Right atrium auricular region (tissue), 2 donors: Measurements from ENCODE around the gene MEF2A. TPM values are rescaled to one million over a fixed set of nuclear protein-coding genes. Genes with fewer than 3 reads are reported as not detected.

ENCODE experiments used
- DNase-seq: peaks from one replicate; pipeline ENCODE4 v3.0.0-alpha.2; 2019; ENCODE audit warnings: low spot score
- H3K27ac ChIP-seq, 2 donors: fragments of 200-600 bp; sonication (generic); 1 replicate in 1 of 2; 2 replicates in 1 of 2; pipeline ENCODE4 v1.5.1; 2016 to 2019
- H3K27me3 ChIP-seq, 2 donors: fragments of 200-600 bp; sonication (generic); one replicate each; pipeline versions ENCODE4 v1.5.1 to v1.6.0; 2017 to 2019
- H3K36me3 ChIP-seq: fragments of 200-600 bp; sonication (generic); one replicate; pipeline ENCODE4 v1.5.1; 2016
- H3K4me1 ChIP-seq, 2 donors: fragments of 200-600 bp; sonication (generic); one replicate each; pipeline versions ENCODE4 v1.5.1 to v1.6.0; 2017 to 2019
- H3K4me3 ChIP-seq, 2 donors: fragments of 200-600 bp; sonication (generic); 1 replicate in 1 of 2; 2 replicates in 1 of 2; pipeline ENCODE4 v1.5.1; 2017 to 2019; ENCODE audit warnings: mild to moderate bottlenecking in 1 of 2, moderate library complexity in 1 of 2
- H3K9me3 ChIP-seq, 2 donors: fragments of 200-600 bp; sonication (generic); one replicate each; pipeline ENCODE4 v1.5.1; 2019
- total RNA-seq, 2 donors: library from RNA; depleted of rRNA; stranded (reverse); fragments of >200 nt; gene quantifications; one replicate each; pipeline ENCODE4 v1.1.0, GENCODE V29; 2016
- TF ChIP-seq, protein P1 (sequence below), 2 donors: fragments of 200-600 bp; sonication (generic); IDR thresholded peaks; one replicate each; pipeline ENCODE4 v1.5.1; 2019; ENCODE audit warnings: antibody characterized with exemption in 2 of 2

Gene MEF2A
- total RNA-seq, 2 donors from 2014 or later: 175 to 245 TPM

DNA sequence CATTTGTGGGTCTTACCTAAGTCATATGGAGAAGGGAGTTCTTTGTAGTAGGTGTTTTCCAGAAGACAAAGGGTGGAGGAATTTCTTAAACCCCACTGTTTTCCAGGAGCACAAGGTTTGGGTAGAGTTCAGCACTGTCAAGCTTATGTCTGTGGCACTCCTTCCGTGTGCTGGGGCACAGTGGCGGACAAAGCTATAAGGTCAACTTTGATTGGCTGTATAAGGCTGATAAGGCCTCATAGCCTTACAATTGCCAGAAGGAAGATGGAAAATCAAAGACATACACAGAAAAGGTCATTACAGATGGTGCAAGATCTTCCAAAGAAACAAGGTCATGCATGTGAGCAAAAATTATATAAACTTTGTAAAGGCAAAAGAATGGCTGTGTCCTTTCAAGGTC, 170.9 kb downstream of the MEF2A start:
- no peak for DNase-seq
- TF ChIP-seq, protein P1, sequence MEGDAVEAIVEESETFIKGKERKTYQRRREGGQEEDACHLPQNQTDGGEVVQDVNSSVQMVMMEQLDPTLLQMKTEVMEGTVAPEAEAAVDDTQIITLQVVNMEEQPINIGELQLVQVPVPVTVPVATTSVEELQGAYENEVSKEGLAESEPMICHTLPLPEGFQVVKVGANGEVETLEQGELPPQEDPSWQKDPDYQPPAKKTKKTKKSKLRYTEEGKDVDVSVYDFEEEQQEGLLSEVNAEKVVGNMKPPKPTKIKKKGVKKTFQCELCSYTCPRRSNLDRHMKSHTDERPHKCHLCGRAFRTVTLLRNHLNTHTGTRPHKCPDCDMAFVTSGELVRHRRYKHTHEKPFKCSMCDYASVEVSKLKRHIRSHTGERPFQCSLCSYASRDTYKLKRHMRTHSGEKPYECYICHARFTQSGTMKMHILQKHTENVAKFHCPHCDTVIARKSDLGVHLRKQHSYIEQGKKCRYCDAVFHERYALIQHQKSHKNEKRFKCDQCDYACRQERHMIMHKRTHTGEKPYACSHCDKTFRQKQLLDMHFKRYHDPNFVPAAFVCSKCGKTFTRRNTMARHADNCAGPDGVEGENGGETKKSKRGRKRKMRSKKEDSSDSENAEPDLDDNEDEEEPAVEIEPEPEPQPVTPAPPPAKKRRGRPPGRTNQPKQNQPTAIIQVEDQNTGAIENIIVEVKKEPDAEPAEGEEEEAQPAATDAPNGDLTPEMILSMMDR (IDR thresholded peaks at IDR 0.05): no peak
- Histone ChIP-seq H3K4me1 (peaks cover 0 to 7% of the 10 kb centered on the region in 2 donors), H3K9me3 (no peaks in the 10 kb centered on the region), H3K4me3 (no peak overlapping the region), H3K27me3 (no peaks in the 10 kb centered on the region), H3K36me3 (no peaks in the 10 kb centered on the region), H3K27ac (no peak overlapping the region)

DNA sequence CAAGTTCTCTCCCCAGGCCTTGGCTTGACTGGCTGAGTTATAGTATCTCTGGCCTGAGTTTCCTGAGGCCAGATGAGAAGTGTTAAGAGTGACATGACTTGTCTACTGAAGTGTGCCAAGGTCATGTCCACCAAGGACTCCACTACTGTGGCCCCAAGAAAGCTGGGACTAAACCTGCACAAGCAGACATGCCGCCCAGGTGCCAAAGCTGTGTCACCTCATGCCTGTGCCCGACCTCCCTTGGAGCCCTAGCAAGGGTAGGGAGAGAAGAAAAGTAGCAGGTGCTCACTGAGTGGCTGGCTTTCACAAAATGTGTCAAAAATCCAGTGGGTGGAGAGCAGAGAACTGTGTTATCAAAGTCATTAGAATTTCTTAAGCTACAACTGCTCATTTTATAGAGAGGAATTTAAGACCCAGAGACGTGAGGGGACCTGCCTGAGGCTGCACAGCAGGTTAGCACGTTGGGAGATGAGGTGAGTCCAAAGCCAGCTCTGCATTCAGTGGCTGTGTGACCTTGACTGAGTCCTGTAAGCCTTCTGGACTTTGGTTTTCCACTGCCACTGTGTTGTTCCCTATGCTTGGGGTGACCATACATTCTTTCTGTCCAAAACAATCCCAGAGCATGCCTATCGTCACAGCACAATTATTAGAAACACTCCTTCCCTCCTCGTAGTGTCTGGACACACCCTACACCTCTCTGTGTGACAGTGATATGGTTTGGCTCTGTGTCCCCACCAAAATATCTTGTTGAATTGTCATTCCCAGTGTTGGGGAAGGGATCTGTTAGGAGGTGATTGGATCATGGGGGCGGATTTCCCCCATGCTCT, 172.4 kb downstream of the MEF2A start:
- Histone ChIP-seq H3K9me3 (no peaks in the 10 kb centered on the region), H3K27ac (no peak overlapping the region), H3K27me3 (no peaks in the 10 kb centered on the region), H3K4me1 (no peaks in the 10 kb centered on the region), H3K4me3 (no peak overlapping the region), H3K36me3 (no peaks in the 10 kb centered on the region)
- DNase-seq: no peak
- TF ChIP-seq, protein P1 (IDR thresholded peaks at IDR 0.05): no peak

DNA sequence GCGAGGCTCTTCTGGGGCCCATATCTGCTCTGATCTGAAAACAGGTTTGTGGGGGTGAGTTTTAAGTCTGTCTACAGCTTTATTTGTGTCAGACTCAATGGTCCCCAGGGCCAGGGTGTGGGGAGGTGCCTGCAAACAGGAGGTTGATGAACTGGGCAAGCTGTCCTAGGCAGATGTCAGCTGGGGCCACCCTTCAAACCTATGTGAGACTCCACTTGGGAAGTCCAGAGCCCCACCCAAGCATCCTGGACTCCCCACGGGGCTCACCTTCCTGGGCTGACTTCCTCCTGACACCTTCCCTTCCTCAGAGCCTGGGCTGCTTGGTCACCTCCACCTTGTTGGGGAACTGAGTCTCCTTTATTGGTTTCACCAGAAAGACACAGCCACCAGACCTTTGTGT, 176.1 kb downstream of the MEF2A start:
- DNase-seq: no peak
- Histone ChIP-seq H3K4me3 (no peak overlapping the region), H3K9me3 (no peaks in the 10 kb centered on the region), H3K27me3 (no peaks in the 10 kb centered on the region), H3K27ac (no peak overlapping the region), H3K4me1 (no peaks in the 10 kb centered on the region), H3K36me3 (no peaks in the 10 kb centered on the region)
- TF ChIP-seq, protein P1 (IDR thresholded peaks at IDR 0.05): no peak

- TF ChIP-seq, protein P1 (IDR thresholded peaks at IDR 0.05): no peak
- no peaks in the 10 kb centered on the region for H3K36me3 ChIP-seq
- no peaks in the 10 kb centered on the region for H3K27me3 ChIP-seq
- no peaks in the 10 kb centered on the region for H3K4me1 ChIP-seq
- H3K9me3 ChIP-seq: no peaks in the 10 kb centered on the region
- DNase-seq: no peak
- no peak overlapping the region for H3K4me3 ChIP-seq
- no peak overlapping the region for H3K27ac ChIP-seq
These were observed 178.4 kb downstream of the MEF2A start for GRCh38 chr15:99744142-99744541.

DNA sequence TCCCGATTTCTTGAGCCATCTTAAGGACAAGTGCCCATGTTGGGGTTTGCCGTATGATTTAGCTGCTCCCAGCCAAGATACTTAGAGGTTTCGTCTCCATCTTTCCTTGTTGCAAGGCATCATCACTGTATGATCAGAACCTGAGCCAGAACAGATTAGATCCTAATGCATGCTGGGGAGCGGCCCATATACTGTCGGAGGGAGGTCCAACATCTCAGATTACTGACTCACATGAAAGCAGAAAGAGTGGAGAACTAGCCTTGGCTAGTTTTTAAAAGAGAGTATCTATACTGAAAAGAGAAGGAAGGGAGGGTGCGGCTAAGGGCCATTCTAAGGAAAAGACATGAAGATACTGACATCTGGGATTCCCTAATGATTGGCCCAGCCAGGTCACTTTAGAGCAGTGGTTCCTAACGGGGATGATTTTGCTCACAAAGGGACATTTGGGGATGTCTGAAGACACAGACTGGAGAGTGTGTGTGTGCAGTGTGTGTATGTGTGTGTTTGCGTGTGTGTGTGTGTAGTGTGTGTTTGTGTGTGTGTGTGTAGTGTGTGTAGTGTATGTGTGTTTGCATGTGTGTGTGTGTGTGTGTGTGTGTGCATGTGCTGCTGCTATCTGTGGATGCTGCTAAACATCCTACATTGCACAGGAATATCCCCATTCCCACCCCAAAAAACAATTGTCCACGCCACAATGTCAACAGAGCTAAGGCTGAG, 179.7 kb downstream of the MEF2A start:
- DNase-seq: no peak
- no peaks in the 10 kb centered on the region for H3K36me3 ChIP-seq
- no peak overlapping the region for H3K27ac ChIP-seq
- no peaks in the 10 kb centered on the region for H3K27me3 ChIP-seq
- TF ChIP-seq, protein P1 (IDR thresholded peaks at IDR 0.05): no peak
- H3K9me3 ChIP-seq: no peaks in the 10 kb centered on the region
- H3K4me3 ChIP-seq: no peak overlapping the region
- no peaks in the 10 kb centered on the region for H3K4me1 ChIP-seq
